Hepatocyte (in vitro differentiated cells): ENCODE measurements around the gene WDPCP.

Experiments used
- EZH2 ChIP-seq: fragments of 200-600 bp; sonication (generic); IDR thresholded peaks from 2 replicates; pipeline ENCODE4 v1.6.1; 2016; ENCODE audit warnings: antibody characterized with exemption, mild to moderate bottlenecking, borderline replicate concordance
- EZH2phosphoT487 ChIP-seq: fragments of 200-600 bp; sonication (generic); IDR thresholded peaks from one replicate; pipeline ENCODE4 v1.6.1; 2018; ENCODE audit warnings: antibody characterized with exemption, mild to moderate bottlenecking, low read depth, moderate library complexity; ENCODE audit not compliant: unreplicated experiment, severe bottlenecking
- TF ChIP-seq, protein P1 (sequence below): fragments of 200-600 bp; sonication (generic); IDR thresholded peaks from 2 replicates; pipeline ENCODE4 v1.5.1; 2016; ENCODE audit warnings: antibody characterized with exemption, mild to moderate bottlenecking; ENCODE audit not compliant: poor library complexity

- TF ChIP-seq, protein P1, sequence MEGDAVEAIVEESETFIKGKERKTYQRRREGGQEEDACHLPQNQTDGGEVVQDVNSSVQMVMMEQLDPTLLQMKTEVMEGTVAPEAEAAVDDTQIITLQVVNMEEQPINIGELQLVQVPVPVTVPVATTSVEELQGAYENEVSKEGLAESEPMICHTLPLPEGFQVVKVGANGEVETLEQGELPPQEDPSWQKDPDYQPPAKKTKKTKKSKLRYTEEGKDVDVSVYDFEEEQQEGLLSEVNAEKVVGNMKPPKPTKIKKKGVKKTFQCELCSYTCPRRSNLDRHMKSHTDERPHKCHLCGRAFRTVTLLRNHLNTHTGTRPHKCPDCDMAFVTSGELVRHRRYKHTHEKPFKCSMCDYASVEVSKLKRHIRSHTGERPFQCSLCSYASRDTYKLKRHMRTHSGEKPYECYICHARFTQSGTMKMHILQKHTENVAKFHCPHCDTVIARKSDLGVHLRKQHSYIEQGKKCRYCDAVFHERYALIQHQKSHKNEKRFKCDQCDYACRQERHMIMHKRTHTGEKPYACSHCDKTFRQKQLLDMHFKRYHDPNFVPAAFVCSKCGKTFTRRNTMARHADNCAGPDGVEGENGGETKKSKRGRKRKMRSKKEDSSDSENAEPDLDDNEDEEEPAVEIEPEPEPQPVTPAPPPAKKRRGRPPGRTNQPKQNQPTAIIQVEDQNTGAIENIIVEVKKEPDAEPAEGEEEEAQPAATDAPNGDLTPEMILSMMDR, result no peak
- no peak for TF ChIP-seq EZH2phosphoT487
- TF ChIP-seq EZH2, result no peak
These were observed 181.6 kb downstream of the WDPCP start for GRCh38 chr2:63406641-63407040.
